ENCODE measurements around the gene CERT1.
"Not testable (repeated sequence)": the region's sequence is repeated elsewhere in the genome, so short reads cannot be mapped to it uniquely, and the experiment has no call there.

DNA sequence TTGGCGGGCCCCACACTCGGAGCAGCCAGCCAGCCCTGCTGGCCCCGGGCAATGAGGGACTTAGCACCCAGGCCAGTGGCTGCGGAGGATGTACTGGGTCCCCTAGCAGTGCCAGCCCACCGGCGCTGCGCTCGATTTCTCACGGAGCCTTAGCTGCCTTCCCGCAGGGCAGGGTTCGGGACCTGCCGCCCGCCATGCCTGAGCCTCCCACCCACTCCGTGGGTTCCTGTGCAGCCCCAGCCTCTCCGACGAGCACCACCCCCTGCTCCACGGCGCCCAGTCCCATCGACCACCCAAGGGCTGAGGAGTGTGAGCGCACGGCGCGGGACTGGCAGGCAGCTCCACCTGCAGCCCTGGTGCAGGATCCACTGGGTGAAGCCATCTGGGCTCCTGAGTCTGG lies 177.7 kb downstream of the CERT1 start:
- TF ChIP-seq CTCF, POLR2A (IDR thresholded peaks at IDR 0.05): not testable (repeated sequence)
